ENCODE data around the gene PEMT.

DNA sequence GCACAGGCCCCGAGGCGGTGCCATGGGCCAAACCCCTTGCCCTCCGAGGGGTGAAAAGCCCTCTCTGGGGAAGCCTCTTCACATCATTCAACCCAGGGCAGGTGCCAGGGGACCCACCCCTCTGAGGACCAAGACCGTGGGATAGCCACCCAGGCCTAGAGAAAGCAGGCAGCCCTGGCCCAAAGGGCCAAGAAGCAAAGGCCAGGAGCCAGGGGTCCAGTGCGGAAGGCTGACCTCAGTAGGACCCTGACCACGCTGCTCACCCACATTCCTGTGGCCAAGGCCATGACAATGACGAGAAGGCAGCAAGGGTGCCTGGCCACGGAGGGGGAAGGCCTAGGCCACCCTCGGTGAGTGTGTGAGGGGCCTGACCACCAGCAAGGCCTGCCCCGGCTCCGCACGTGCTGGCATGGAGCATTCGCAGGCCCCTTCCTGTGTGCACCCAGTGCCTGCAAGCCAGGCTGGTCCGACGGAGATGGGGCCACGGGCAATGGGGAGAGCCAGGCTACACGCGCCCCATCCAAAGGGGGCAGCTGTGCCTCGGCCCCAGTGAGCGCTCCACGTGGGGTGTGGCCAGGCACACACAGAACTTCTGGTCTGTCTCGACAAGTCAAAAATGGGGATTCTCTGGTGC is 70.8 kb downstream of the PEMT start:
- TF ChIP-seq BRCA1 (IDR thresholded peaks at IDR 0.05; ENCODE audit: low read depth, low read length) (no peak), CREB1 (IDR thresholded peaks at IDR 0.05) (no peak), EGR1 (IDR thresholded peaks at IDR 0.05; ENCODE audit: borderline replicate concordance, low read depth, low read length) (no peak), JUN (IDR thresholded peaks at IDR 0.05; ENCODE audit: low read depth, low read length) (no peak), CEBPB (IDR thresholded peaks at IDR 0.05; ENCODE audit: low read depth, low read length) (no peak), HDAC6 (IDR thresholded peaks at IDR 0.05; ENCODE audit: low read depth, low read length) (no peak)
- TF ChIP-seq, protein P1, sequence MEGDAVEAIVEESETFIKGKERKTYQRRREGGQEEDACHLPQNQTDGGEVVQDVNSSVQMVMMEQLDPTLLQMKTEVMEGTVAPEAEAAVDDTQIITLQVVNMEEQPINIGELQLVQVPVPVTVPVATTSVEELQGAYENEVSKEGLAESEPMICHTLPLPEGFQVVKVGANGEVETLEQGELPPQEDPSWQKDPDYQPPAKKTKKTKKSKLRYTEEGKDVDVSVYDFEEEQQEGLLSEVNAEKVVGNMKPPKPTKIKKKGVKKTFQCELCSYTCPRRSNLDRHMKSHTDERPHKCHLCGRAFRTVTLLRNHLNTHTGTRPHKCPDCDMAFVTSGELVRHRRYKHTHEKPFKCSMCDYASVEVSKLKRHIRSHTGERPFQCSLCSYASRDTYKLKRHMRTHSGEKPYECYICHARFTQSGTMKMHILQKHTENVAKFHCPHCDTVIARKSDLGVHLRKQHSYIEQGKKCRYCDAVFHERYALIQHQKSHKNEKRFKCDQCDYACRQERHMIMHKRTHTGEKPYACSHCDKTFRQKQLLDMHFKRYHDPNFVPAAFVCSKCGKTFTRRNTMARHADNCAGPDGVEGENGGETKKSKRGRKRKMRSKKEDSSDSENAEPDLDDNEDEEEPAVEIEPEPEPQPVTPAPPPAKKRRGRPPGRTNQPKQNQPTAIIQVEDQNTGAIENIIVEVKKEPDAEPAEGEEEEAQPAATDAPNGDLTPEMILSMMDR (IDR thresholded peaks at IDR 0.05; ENCODE audit: control extremely low read depth in 1 of 3, insufficient read depth in 1 of 3, low read depth in 1 of 3, low read length in 3 of 3) = no peak
- TF ChIP-seq, protein P2, sequence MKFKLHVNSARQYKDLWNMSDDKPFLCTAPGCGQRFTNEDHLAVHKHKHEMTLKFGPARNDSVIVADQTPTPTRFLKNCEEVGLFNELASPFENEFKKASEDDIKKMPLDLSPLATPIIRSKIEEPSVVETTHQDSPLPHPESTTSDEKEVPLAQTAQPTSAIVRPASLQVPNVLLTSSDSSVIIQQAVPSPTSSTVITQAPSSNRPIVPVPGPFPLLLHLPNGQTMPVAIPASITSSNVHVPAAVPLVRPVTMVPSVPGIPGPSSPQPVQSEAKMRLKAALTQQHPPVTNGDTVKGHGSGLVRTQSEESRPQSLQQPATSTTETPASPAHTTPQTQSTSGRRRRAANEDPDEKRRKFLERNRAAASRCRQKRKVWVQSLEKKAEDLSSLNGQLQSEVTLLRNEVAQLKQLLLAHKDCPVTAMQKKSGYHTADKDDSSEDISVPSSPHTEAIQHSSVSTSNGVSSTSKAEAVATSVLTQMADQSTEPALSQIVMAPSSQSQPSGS (IDR thresholded peaks at IDR 0.05; ENCODE audit: low read length) = no peak

All from H1 (cell line).